Measurements from ENCODE around the gene KASH5. TPM values are rescaled to one million over a fixed set of nuclear protein-coding genes. Genes with fewer than 3 reads are reported as not detected.

The KASH5 gene
- total RNA-seq, 1 experiment from 2014 or later = not detected

DNA sequence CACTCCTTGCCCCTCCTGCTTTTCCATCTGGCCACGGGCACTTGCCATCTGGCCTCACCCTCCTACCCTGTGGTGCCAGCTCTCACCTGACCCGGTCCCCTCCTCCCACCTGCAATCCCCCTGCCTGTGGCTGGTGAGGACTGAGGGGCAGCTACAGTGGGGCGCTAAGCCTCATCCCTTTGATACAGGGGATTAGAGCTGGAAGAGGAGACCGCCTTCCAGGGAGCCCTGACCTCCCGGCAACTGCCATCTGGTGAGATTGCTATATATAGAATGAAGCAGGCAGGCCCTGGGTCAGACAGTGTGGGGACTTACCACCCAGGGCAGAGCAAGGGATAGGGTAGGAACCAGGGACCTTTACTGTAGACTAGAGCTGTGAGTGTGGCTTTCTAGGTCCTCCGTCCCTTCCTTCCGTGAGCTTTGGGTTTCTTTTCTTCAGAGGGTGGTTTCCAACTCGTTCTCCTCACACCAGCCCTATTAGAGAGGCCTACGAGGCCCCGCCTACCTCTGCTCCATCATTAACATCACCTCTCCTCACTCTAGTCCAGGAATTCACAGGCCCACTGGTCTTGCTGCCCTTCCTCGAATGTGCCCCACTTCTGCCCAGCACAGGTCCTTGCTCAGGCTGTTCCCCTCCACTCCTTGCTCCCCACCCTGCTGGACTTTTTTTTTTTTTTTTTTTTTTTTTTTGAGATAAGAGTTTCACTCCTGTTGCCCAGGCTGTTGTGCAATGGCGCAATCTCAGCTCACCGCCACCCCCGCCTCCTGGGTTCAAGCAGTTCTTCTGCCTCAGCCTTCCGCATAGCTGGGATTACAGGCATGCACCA, 7.7 kb downstream of the KASH5 start:
- no peak for DNase-seq (ENCODE audit: low spot score)

DNA sequence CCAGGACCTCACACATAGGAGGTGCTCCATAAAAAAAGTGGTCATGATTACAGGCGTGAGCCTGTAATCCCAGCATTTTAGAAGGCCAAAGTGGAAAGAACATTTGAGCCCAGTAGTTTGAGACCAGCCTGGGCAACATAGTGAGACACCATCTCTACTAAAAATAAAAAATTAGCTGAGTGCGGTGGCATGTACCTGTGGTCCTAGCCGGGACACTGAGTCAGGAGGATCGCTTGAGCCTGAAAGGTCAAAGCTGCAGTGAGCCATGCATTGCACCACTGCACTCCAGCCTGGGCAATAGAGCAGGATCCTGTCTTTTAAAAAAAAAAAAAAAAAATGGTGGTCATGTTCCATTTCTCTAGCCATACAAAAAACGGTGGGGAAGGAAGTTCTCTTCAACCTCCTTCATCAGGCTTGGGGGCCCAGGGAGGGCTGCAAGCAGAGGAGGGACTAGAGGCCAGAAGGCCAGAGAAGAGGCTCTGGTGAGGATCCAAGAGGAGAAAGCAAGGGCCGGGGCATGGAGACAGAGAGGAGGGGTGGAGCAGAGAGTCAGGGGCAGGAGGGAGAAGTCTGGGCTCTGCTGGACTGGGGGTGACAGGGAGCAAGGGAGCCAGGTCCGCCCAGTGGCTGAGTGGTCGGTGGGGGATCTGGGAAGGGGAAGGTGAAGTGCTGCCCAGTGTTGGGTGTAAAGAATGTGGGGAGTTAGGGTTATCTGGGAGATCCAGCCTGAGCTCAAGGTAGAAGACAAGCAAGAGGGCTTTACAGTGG, 8.9 kb downstream of the KASH5 start:
- no peak for DNase-seq (ENCODE audit: low spot score)

DNA sequence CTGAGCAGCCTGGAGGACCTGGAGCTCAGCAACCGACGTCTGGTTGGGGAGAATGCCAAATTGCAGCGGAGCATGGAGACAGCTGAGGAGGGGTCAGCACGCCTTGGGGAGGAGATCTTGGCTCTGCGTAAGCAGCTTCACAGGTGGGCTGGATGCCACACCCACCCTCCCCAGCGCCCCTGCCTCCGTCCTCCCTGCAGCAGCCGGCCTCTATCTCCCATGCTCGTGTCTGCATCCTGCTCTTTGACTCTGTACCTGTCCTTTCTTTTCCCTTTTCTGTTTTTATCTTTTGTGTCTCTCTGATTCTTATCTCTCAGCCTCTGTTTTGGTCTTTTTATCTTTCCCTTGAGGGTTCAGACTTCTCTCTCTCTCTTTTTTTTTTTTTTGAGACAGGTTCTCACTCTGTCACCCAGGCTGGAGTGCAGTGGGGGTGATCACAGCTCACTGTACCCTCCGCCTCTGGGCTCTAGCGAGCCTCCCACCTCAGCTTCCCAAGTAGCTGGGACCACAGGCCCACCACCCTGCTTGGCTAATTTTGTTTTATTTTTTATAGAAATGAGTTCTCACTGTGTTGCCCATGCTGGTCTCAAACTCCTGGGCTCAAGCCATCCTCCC, 10.1 kb downstream of the KASH5 start:
- no peak for DNase-seq (ENCODE audit: low spot score)

DNA sequence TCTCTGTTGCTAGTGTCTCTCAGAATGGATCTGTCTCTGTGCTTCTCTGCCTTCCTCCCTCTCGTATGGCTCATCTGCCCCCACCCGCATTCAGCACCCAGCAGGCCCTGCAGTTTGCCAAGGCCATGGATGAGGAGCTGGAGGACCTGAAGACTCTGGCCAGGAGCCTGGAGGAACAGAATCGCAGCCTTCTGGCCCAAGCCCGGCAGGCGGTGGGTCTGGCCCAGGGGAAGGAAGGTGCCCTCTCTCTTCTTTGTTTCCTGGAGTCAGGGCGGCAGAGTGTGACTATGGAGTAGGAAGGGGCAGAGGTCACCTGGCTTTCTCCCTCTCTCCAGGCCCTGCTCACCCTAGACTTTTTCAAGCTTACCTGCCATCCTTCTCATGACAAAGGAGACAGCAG, 10.9 kb downstream of the KASH5 start:
- DNase-seq (ENCODE audit: low spot score) = no peak

DNA sequence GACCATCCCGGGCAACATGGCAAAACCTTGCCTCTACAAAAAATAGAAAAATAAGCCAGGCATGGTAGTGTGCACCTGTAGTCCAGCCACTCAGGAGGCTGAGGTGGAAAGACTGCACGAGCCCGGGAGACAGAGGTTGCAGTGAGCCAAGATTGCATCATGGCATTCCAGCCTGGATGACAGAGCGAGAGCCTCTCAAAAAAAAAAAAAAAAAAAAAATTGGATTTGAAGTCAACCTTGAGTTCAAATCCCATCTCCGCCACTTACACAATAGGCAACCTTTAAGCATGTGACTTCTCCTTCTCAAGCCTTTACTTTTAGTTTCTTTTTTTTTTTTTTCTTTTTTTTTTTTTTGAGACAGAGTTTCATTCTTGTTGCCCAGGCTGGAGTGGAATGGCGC, 12.0 kb downstream of the KASH5 start:
- no peak for DNase-seq (ENCODE audit: low spot score)

DNA sequence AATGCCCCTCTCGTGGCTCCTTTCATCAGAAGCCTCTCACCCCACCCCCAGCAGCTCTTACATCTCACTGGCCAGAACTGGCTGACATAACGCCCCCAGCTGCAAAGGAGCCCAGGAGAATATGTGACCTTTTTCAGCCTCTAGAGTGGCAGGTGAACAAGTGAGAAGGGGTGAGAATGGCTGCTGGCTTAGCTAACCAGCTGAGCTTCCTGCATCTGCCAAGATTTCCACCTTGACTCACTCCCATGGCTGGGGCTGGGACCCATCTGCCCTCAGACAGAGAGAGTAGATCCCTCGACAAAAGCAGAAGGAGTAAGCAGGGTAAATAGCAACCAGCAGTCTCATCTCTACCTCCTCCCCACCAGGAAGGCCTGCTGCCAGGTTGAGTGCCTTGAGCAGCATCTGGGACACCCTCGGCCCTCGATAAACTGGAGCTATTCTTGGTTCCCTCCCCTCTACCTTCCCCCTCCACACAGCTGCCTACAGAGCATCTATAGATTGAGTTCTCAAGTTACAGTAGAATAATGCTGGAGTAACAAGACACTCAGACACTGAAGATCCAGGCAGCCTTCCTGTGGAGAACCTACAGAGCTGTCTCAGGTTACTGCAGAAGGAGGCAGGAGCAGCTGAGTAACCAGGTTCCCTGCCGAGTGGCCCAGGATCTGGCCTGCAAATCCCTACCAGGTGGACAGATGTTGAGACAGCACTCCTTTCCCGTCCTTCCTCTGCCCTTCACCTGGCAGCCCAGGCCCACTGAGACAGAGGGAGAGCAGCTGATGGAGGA, 15.5 kb downstream of the KASH5 start:
- no peak for DNase-seq (ENCODE audit: low spot score)

DNA sequence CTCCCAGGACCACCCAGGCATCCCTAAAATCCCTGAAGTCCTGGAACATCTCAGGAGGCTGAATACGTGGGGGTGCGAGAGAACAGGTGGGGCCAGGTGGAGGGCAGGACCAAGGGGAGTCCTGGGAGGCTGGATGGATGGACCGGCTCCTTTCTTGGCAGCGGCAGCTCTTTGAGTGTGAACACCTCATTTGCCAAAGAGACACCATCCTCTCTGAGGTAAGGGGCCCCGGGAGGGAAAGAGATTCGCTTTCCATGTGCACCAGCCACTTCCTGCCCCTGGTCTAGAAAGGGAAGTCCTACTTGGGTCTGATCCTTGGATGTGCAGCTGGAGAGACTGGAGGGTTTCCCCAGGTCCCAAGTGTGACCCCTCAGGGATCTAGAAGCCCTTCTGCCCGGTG, 19.0 kb downstream of the KASH5 start:
- no peak for DNase-seq (ENCODE audit: low spot score)

DNA sequence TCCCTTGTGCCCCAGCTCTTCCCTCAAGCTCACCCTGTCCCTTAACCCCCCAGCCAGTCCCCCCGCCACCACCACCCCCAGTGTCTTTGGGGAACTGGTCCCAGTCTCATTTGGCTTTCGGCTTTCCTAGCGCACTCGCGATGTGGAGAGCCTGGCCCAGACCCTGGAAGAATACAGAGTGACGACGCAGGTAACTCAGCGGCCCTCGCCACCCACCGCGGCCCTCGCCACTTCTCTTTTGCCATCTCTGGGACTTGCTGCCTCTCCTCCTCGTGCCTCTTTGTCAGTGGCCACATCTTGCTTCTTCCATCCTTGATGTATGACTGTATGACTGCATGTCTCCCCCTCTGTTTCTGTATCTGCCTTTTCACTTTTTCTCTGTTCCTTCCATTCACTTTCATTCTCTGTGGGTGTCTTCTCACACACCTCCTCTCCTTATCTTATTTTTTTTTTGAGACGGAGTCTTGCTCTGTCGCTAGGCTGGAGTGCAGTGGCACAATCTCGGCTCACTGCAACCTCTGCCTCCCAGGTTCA, 19.5 kb downstream of the KASH5 start:
- DNase-seq (ENCODE audit: low spot score) = no peak

DNA sequence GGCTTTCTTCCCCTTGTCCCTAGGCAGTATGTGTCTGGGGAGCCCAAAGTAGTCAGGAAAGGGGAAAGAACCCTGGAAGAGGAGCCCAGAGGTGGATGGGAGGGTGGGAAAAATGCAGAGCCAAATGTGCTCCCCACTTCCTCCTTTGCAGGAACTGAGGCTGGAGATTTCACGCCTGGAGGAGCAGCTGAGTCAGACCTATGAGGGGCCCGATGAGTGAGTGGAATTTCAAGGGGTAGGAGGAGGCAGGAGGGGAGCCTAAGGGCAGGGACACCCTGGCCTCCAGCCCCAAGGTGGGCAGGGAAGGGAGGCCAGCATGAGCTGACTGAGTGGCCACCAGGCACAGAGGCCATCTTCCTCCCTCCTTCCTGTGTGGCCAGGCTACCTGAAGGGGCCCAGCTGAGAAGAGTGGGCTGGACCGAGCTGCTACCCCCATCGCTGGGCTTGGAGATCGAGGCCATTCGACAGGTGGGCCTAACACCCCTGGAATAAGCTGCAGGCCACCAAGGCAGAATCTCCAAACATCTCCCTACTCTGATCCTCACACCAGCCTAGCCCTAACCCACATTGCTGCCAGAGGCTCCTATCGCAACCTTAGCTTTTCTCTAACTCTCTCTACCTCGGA, 20.9 kb downstream of the KASH5 start:
- DNase-seq (ENCODE audit: low spot score) = no peak

DNA sequence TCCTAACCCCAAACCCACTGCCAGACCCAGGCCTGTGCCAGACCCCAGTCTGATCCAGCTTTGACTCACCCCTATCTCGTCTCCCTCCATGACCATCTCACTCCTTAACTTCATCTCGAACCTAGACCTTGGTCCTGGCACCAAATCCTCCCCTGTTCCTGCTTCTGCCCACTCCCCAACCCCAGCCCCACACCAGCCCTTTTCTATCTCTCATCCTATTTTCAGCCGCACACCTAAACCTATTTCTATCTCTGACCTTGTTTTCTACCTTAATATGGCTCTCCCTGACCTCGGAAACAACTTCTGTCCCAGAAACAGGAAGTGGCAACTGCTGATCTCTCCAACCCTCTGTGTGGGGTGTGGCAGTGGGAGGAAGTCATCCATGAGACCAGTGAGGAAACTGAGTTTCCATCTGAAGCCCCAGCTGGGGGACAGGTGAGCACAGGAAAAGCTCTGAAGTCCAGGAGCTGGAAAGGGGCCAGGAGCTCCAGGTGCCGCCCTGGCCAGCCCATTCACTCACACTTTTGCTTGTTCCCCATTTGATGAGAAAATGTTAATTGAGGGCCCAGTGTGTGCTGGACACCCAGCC, 21.5 kb downstream of the KASH5 start:
- no peak for DNase-seq (ENCODE audit: low spot score)

DNA sequence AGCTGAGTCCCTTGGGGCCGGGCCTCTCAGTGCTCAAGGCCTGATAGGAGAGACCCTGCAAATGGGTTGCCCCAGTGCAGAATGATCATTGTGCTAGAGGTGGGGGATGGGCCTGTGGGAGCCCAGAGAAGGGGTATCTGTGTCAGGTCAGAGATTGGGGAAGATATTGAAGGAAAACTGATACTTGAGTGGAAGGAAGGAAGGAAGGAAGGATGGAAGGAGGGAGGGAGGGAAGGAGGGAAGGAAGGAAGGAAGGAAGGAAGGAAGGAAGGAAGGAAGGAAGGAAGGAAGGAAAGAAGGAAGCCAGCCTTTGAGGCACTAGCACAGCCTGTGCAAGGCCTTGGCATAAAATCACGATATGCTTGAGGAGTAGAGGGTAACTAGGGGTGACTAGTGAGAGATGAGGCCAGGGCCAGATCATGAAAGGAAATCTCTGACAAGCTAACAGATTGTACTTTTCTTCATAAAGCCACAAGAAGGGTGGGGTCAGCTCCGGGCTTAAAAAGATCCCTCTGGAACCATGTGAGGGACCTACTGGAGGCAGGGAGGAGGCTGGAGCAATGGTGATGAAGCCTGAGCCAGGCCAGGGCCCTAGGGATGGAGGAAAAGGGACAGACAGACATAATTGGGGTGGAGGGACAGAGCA, 23.8 kb downstream of the KASH5 start:
- no peak for DNase-seq (ENCODE audit: low spot score)

DNA sequence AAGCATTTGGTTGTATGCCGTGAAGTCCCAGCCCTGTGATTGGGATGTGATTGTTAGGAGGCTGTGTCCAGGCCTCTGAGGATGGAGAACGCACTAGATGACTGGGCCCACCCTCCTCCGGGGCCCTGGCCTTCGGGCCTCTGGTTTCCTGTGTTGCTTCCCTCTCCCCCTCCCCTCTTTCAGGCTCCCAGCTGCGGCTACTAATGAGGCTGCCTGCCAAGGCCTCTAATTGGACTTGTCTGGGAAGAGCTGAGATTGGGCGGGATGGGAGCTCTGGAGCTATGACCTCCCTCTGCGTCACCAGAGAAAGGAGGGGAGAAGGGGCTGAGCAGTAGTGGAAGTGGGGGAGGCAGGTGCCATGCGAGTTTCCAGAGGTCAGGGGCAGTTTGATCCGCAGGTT, 25.3 kb downstream of the KASH5 start:
- no peak for DNase-seq (ENCODE audit: low spot score)

DNA sequence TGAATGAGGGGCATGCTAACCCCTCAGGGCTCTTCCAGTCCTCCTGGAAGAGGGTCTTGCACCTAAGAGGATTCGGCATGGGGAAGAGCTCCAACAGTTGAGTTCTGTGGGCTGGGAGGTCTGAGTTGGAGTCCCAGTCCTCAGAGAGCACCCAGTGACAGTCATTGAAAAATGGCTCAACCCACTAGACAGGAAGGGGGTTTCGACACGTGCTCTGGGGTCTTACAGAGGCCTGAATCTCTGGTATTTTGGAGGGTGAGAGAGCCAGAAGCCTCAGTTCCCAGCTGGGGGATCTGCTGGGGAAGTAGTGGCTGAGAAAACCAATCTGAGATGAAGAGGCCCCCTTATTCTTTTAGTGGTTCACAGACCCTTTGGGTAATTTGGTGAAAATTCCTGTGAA, 26.2 kb downstream of the KASH5 start:
- DNase-seq (ENCODE audit: low spot score) = no peak

DNA sequence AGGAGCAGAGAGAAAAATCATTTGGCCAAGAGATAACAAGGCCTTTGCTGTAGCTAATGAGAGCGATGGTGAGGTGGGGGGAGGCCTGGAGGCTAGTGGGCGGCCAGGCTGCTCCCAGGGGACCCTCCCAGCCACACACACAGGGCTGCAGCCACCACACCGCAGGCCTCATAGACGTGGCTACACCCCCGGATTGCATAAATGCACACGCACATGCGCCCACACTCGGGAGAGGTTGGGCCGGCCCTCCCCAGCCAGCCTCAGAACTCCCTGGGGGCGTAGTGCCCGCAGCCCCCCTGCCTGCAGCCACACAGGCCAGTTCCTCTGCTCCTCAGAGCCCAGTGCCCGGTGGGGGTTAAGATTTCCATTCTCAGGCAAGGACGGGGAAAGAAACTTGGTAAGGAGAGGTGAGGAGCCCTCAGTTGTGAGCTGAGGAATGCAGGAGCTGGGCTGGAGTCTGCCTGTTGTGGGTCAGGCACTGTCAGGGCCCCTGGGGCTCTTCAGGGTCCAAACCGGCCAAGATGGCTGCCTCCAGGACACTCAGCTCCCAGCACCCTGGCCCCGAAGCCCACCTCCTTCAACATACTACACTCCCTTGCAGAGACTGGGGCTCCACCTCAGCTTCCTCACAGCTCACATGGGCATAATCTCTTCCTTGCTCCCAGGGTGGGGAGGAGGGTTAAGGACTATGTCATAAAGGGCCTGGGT, 27.2 kb downstream of the KASH5 start:
- DNase-seq (ENCODE audit: low spot score) = no peak

DNA sequence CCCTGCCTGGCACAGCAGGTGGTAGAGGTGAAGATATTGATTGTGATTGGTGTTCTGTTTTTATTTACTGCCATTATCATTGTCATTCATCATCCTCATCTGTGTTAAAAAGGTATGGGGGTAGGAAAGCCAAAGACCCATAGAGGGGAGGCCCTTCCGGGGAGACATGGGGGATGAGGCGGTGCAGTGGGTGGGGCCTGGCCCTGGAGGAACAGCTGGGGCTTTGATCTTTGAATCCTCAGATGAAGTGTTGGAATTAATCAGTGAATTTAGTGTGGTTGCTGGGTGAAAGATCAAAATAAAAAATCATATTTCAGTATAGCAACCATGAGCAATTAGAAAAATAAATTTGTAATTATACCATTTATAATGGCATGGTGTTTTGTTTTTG, 27.8 kb downstream of the KASH5 start:
- DNase-seq (ENCODE audit: low spot score) = no peak

DNA sequence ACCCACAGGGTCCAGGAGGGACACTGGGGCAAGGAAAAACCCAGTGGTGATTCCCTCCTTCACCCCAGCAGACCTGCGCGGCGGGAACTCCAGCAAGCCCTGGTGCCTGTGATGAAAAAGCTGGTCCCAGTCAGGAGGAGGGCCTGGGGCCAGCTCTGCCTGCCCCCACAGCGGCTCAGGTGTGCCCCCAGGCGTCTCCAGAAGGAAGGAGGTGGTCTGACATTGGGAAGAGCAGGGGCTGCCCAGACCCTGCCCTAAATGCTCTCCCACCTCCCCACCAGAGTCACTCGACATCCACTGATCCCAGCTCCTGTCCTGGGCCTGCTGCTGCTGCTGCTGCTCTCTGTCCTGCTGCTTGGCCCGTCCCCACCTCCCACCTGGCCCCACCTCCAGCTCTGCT, 29.0 kb downstream of the KASH5 start:
- DNase-seq (ENCODE audit: low spot score) = no peak

DNA sequence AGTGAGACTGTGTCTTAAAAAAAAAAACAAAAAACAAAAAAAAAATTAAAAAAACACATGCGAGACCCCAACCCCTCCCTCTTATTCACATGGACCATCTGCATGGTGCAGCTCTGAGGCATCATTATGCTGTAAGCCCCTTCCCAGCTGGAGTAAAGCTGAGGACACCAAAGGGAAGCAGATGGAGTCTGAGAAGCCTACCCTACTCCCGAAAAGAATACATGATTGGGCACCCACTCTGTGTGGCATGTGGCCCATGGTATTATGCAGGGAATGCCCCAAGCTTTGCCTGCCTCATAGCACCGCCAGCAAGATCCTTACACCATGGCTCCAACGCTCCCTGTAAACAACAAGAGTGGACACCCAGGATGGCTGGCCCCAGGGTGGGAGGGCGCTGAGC, 30.5 kb downstream of the KASH5 start:
- DNase-seq (ENCODE audit: low spot score) = no peak

DNA sequence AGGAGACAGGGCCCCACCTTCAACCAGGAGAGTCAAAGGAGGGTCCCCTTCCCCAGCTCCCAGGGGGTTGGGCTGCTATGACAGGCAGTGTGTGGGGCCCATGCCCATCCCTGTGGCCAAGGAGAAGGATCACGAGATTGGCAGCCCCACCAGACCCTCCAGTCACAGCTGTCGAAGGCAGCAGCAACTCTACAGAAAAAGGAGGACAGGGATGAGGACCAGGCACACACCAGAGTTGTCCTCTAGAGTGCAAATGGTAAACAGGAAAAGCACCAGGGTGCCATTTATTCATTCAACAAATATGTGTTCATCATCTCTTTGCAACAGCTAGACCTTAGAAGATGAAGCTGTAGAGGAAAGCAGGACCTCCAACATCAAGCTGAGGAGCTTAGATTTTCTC, 31.1 kb downstream of the KASH5 start:
- no peak for DNase-seq (ENCODE audit: low spot score)

DNA sequence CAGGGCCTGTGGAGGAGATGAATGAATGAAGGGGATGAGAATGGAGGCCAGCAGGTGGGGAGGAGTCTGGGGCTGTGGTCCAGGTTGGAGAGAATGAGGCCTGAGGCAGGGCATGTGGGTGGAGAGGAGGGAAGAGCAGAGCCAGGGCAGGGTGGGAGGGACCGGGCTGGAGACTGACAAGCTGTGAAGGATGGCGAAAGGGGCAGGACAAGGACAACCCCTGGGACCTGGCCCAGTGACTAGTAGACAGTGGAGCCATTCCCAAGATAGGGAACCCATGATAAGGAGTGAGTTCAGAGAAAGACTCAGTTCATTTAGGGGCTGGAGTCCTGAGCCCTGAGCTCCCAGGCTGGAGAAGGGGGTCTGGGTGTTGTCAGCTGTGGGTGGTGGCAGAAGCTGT, 32.2 kb downstream of the KASH5 start:
- no peak for DNase-seq (ENCODE audit: low spot score)

All from HT-29 (cell line).